Neural cell (in vitro differentiated cells): ENCODE measurements around the gene FNDC11. TPM values are rescaled to one million over a fixed set of nuclear protein-coding genes. Genes with fewer than 3 reads are reported as not detected.

ENCODE experiments used
- H2AFZ ChIP-seq: fragments of 200-600, 300-800 bp; sonication (generic), shearing (Covaris generic); 2 replicates; pipeline ENCODE4 v1.6.0; 2014; ENCODE audit warnings: low read depth, mild to moderate bottlenecking, antibody characterized with exemption, low read length, moderate library complexity
- H3F3A ChIP-seq: fragments of 200-600 bp; shearing (Covaris generic); 2 replicates; pipeline ENCODE4 v1.6.1; 2016; ENCODE audit warnings: mild to moderate bottlenecking, moderate library complexity, mixed read lengths, antibody characterized with exemption, low read length; ENCODE audit not compliant: insufficient read depth, poor library complexity, severe bottlenecking
- H3K27ac ChIP-seq: fragments of 200-600, 300-800 bp; sonication (generic), shearing (Covaris generic); 2 replicates; pipeline ENCODE4 v1.5.1; 2014; ENCODE audit warnings: mild to moderate bottlenecking, low read length, moderate library complexity
- H3K27me3 ChIP-seq: fragments of 300-800, 200-600 bp; sonication (generic), shearing (Covaris generic); 2 replicates; pipeline ENCODE4 v1.6.0; 2014; ENCODE audit warnings: mild to moderate bottlenecking, low read depth, low read length, moderate library complexity; ENCODE audit not compliant: insufficient read depth
- H3K36me3 ChIP-seq: fragments of 300-800, 200-600 bp; sonication (generic), shearing (Covaris generic); 2 replicates; pipeline ENCODE4 v1.5.1; 2014; ENCODE audit warnings: mild to moderate bottlenecking, antibody characterized with exemption, low read length, moderate library complexity; ENCODE audit not compliant: insufficient read depth
- H3K4me2 ChIP-seq: fragments of 300-800, 200-600 bp; sonication (generic), shearing (Covaris generic); 2 replicates; pipeline ENCODE4 v1.6.0; 2014; ENCODE audit warnings: mild to moderate bottlenecking, low read length
- H3K4me3 ChIP-seq: fragments of 300-800, 200-600 bp; sonication (generic), shearing (Covaris generic); 2 replicates; pipeline ENCODE4 v1.5.1; 2014; ENCODE audit warnings: mild to moderate bottlenecking, low read length, moderate library complexity
- H3K79me2 ChIP-seq: fragments of 200-600 bp; shearing (Covaris generic); replicated peaks from 2 replicates; pipeline ENCODE4 v1.6.0; 2014; ENCODE audit warnings: mild to moderate bottlenecking, low read length, moderate library complexity; ENCODE audit not compliant: insufficient read depth
- H3K9ac ChIP-seq: fragments of 300-800, 200-600 bp; sonication (generic), shearing (Covaris generic); 2 replicates; pipeline ENCODE4 v1.6.1; 2016; ENCODE audit warnings: mild to moderate bottlenecking, low read length, mixed read lengths
- H3K9me2 ChIP-seq: fragments of 200-600 bp; shearing (Covaris generic); 2 replicates; pipeline ENCODE4 v1.6.1; 2016; ENCODE audit warnings: mild to moderate bottlenecking, low read length, mixed read lengths; ENCODE audit not compliant: insufficient read depth
- H3K9me3 ChIP-seq: fragments of 200-600, 300-800 bp; sonication (generic), shearing (Covaris generic); 2 replicates; pipeline ENCODE4 v1.6.1; 2016; ENCODE audit warnings: mild to moderate bottlenecking, mixed run types, low read length, moderate library complexity, mixed read lengths
- H4K20me1 ChIP-seq: fragments of 200-600 bp; shearing (Covaris generic); 2 replicates; pipeline ENCODE4 v1.6.1; 2016; ENCODE audit warnings: mild to moderate bottlenecking, mixed run types; ENCODE audit not compliant: insufficient read depth
- EP300 ChIP-seq: fragments of 450-650 bp; conservative IDR thresholded peaks from 2 replicates; pipeline ENCODE4 v1.6.1; 2014; ENCODE audit warnings: antibody characterized with exemption, mild to moderate bottlenecking, moderate library complexity; ENCODE audit not compliant: poor library complexity, severe bottlenecking
- EZH2 ChIP-seq: fragments of 200-600, 300-800 bp; shearing (Covaris generic), sonication (generic); IDR thresholded peaks from 2 replicates; pipeline ENCODE4 v1.6.1; 2014; ENCODE audit warnings: antibody characterized with exemption, low read length, borderline replicate concordance, mild to moderate bottlenecking; ENCODE audit not compliant: insufficient read depth, poor library complexity, severe bottlenecking
- MXI1 ChIP-seq: fragments of 450-650 bp; conservative IDR thresholded peaks from 2 replicates; pipeline ENCODE4 v1.6.1; 2014; ENCODE audit warnings: antibody characterized with exemption, mild to moderate bottlenecking; ENCODE audit not compliant: poor library complexity, severe bottlenecking
- POLR2AphosphoS5 ChIP-seq: IDR thresholded peaks from 2 replicates; pipeline ENCODE4 v1.6.1; 2012
- RAD21 ChIP-seq: fragments of 450-650 bp; conservative IDR thresholded peaks from 2 replicates; pipeline ENCODE4 v1.6.1; 2014; ENCODE audit warnings: antibody characterized with exemption, mild to moderate bottlenecking, moderate library complexity
- REST ChIP-seq: IDR thresholded peaks from 2 replicates; pipeline ENCODE4 v1.6.1; 2012; ENCODE audit warnings: borderline replicate concordance
- SMC3 ChIP-seq: fragments of 450-650 bp; conservative IDR thresholded peaks from 2 replicates; pipeline ENCODE4 v1.6.1; 2014; ENCODE audit warnings: antibody characterized with exemption, mild to moderate bottlenecking, moderate library complexity; ENCODE audit not compliant: poor library complexity
- TAF1 ChIP-seq: IDR thresholded peaks from 2 replicates; pipeline ENCODE4 v1.6.1; 2012; ENCODE audit warnings: low read depth
- polyA plus RNA-seq: library from polyadenylated mRNA; depleted of rRNA; stranded (reverse); fragments of >200 nt; gene quantifications from 2 replicates; pipeline ENCODE4 v1.2.3, GENCODE V29; 2014
- TF ChIP-seq, protein P1 (sequence below): fragments of 450-650 bp; IDR thresholded peaks from 2 replicates; pipeline ENCODE4 v1.5.1; 2014; ENCODE audit warnings: antibody characterized with exemption, mild to moderate bottlenecking, moderate library complexity; ENCODE audit not compliant: poor library complexity, severe bottlenecking

FNDC11 gene
- polyA plus RNA-seq, 1 donor from 2014 or later = 1.9 TPM

GRCh38 chr20:63565699-63566335 is 11.9 kb downstream of the FNDC11 start:
- H3K36me3 ChIP-seq = no peaks in the 10 kb centered on the region
- H3K27me3 ChIP-seq = no peaks in the 10 kb centered on the region
- H2AFZ ChIP-seq = no peak overlapping the region

GRCh38 chr20:63566395-63567135 is 12.6 kb downstream of the FNDC11 start:
- Histone ChIP-seq H3K9me2 (no peaks in the 10 kb centered on the region), H3K9ac (no peak overlapping the region), H3K27ac (no peak overlapping the region), H3K4me2 (no peak overlapping the region), H3K36me3 (no peaks in the 10 kb centered on the region), H3K27me3 (no peaks in the 10 kb centered on the region), H3K4me3 (no peak overlapping the region), H3F3A (no peaks in the 10 kb centered on the region), H4K20me1 (no peaks in the 10 kb centered on the region), H3K9me3 (no peaks in the 10 kb centered on the region), H3K79me2 (no peaks in the 10 kb centered on the region), H2AFZ (no peak overlapping the region)
- TF ChIP-seq EP300 (no peak), RAD21 (no peak), REST (no peak), MXI1 (no peak), TAF1 (no peak), POLR2AphosphoS5 (no peak), EZH2 (no peak), SMC3 (no peak)
- TF ChIP-seq, protein P1, sequence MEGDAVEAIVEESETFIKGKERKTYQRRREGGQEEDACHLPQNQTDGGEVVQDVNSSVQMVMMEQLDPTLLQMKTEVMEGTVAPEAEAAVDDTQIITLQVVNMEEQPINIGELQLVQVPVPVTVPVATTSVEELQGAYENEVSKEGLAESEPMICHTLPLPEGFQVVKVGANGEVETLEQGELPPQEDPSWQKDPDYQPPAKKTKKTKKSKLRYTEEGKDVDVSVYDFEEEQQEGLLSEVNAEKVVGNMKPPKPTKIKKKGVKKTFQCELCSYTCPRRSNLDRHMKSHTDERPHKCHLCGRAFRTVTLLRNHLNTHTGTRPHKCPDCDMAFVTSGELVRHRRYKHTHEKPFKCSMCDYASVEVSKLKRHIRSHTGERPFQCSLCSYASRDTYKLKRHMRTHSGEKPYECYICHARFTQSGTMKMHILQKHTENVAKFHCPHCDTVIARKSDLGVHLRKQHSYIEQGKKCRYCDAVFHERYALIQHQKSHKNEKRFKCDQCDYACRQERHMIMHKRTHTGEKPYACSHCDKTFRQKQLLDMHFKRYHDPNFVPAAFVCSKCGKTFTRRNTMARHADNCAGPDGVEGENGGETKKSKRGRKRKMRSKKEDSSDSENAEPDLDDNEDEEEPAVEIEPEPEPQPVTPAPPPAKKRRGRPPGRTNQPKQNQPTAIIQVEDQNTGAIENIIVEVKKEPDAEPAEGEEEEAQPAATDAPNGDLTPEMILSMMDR = no peak

More at GRCh38 chr20:63565699-63566335, 11.9 kb downstream of the FNDC11 start:
- no peaks in the 10 kb centered on the region for H3K79me2 ChIP-seq
- no peaks in the 10 kb centered on the region for H4K20me1 ChIP-seq
- H3F3A ChIP-seq = no peaks in the 10 kb centered on the region
- no peaks in the 10 kb centered on the region for H3K9me3 ChIP-seq
- no peak overlapping the region for H3K4me3 ChIP-seq
- no peaks in the 10 kb centered on the region for H3K9me2 ChIP-seq
- H3K27ac ChIP-seq = no peak overlapping the region
- H3K4me2 ChIP-seq = no peak overlapping the region
- TF ChIP-seq POLR2AphosphoS5 = no peak
- H3K9ac ChIP-seq = no peak overlapping the region
